CD14-positive monocyte (primary cell): ENCODE measurements around the gene SYNE1. TPM values are rescaled to one million over a fixed set of nuclear protein-coding genes. Genes with fewer than 3 reads are reported as not detected.

Experiments
- DNase-seq, 3 donors: peaks; one replicate each; pipeline ENCODE4 v3.0.0-alpha.2; 2011 to 2022
- H2AFZ ChIP-seq: 2 replicates; pipeline ENCODE4 v1.6.0; 2012; ENCODE audit warnings: mild to moderate bottlenecking, low read depth, low read length, inconsistent platforms; ENCODE audit not compliant: insufficient read depth, poor library complexity, severe bottlenecking
- H3K27ac ChIP-seq, 2 donors: 1 replicate in 1 of 2; 2 replicates in 1 of 2; pipeline ENCODE4 v1.5.1; 2012 to 2013; ENCODE audit warnings: low read length in 2 of 2, control low read depth in 1 of 2, inconsistent platforms in 1 of 2, low read depth in 1 of 2, mild to moderate bottlenecking in 1 of 2
- H3K27me3 ChIP-seq, 2 donors: one replicate each; pipeline versions ENCODE4 v1.6.0 to v1.6.1; 2011 to 2013; ENCODE audit warnings: low read length in 2 of 2; ENCODE audit not compliant: control insufficient read depth in 2 of 2, insufficient read depth in 2 of 2
- H3K36me3 ChIP-seq, 2 donors: replicated peaks in 1 of 2; 1 replicate in 1 of 2; 2 replicates in 1 of 2; pipeline versions ENCODE4 v1.5.1 to v1.6.1; 2012 to 2013; ENCODE audit warnings: low read length in 2 of 2, control low read depth in 1 of 2, inconsistent platforms in 1 of 2, mild to moderate bottlenecking in 1 of 2; ENCODE audit not compliant: insufficient read depth in 2 of 2, control insufficient read depth in 1 of 2
- H3K4me1 ChIP-seq, 2 donors: 1 replicate in 1 of 2; 2 replicates in 1 of 2; pipeline versions ENCODE4 v1.5.1 to v1.6.1; 2012 to 2013; ENCODE audit warnings: low read length in 2 of 2, control low read depth in 1 of 2, inconsistent platforms in 1 of 2, mild to moderate bottlenecking in 1 of 2, moderate library complexity in 1 of 2; ENCODE audit not compliant: insufficient read depth in 2 of 2, control insufficient read depth in 1 of 2
- H3K4me2 ChIP-seq: replicated peaks from 2 replicates; pipeline ENCODE3; 2012; ENCODE audit warnings: low read length, moderate library complexity, mild to moderate bottlenecking; ENCODE audit not compliant: poor library complexity, severe bottlenecking; ENCODE audit errors: extremely low read depth
- H3K4me3 ChIP-seq, 3 experiments: fragments of 200-600 bp in 1 of 3; sonication (generic) in 1 of 3; replicated peaks in 1 of 3; 1 replicate in 2 of 3; 2 replicates in 1 of 3; pipeline ENCODE4 v1.5.1; 2011 to 2013; ENCODE audit warnings: low read length in 3 of 3, mild to moderate bottlenecking in 3 of 3, control low read depth in 2 of 3, low read depth in 2 of 3, inconsistent platforms in 1 of 3, moderate library complexity in 1 of 3
- H3K79me2 ChIP-seq: 2 replicates; pipeline ENCODE4 v1.6.0; 2012; ENCODE audit warnings: mild to moderate bottlenecking, control low read depth, inconsistent platforms, low read length, moderate library complexity; ENCODE audit not compliant: insufficient read depth
- H3K9ac ChIP-seq: 2 replicates; pipeline ENCODE4 v1.6.0; 2017; ENCODE audit warnings: low read length, mild to moderate bottlenecking; ENCODE audit not compliant: insufficient read depth, poor library complexity, severe bottlenecking
- H3K9me3 ChIP-seq, 2 donors: replicated peaks in 1 of 2; 1 replicate in 1 of 2; 2 replicates in 1 of 2; pipeline versions ENCODE4 v1.5.1 to v1.6.1; 2012 to 2013; ENCODE audit warnings: low read length in 2 of 2, control low read depth in 1 of 2; ENCODE audit not compliant: control insufficient read depth in 1 of 2, insufficient read depth in 1 of 2
- H4K20me1 ChIP-seq: 2 replicates; pipeline ENCODE4 v1.6.0; 2012; ENCODE audit warnings: mild to moderate bottlenecking, low read length, control low read depth, moderate library complexity; ENCODE audit not compliant: insufficient read depth
- H3K27ac Mint-ChIP-seq, 7 donors: one replicate each; pipeline ENCODE4 v1.8.0; 2020; ENCODE audit warnings: mild to moderate bottlenecking in 7 of 7, mixed read lengths in 7 of 7, moderate library complexity in 6 of 7, inconsistent platforms in 2 of 7
- H3K27me3 Mint-ChIP-seq, 3 donors: one replicate each; pipeline ENCODE4 v1.8.0; 2021 to 2022; ENCODE audit warnings: low read depth in 3 of 3, mild to moderate bottlenecking in 3 of 3, mixed read lengths in 3 of 3, moderate library complexity in 3 of 3, inconsistent platforms in 1 of 3
- H3K36me3 Mint-ChIP-seq, 2 donors: one replicate each; pipeline ENCODE4 v1.8.0; 2020; ENCODE audit warnings: mixed read lengths in 2 of 2, inconsistent platforms in 1 of 2, mild to moderate bottlenecking in 1 of 2
- H3K4me1 Mint-ChIP-seq: one replicate; pipeline ENCODE4 v1.8.0; 2020; ENCODE audit warnings: mild to moderate bottlenecking, mixed read lengths
- H3K4me3 Mint-ChIP-seq, 2 donors: one replicate each; pipeline ENCODE4 v1.8.0; 2020; ENCODE audit warnings: mild to moderate bottlenecking in 2 of 2, mixed read lengths in 2 of 2, moderate library complexity in 1 of 2
- H3K9me3 Mint-ChIP-seq, 7 donors: one replicate each; pipeline ENCODE4 v1.8.0; 2020 to 2022; ENCODE audit warnings: mixed read lengths in 7 of 7, mild to moderate bottlenecking in 6 of 7, moderate library complexity in 6 of 7, inconsistent platforms in 2 of 7
- CTCF ChIP-seq: fragments of 200-600 bp; IDR thresholded peaks from one replicate; pipeline ENCODE4 v1.8.0; 2022; ENCODE audit warnings: antibody characterized with exemption, mild to moderate bottlenecking
- WGBS: methylation state at CpG from one replicate; pipeline ENCODE4 v1.1.5; 2013; ENCODE audit warnings: missing lambda C conversion rate; ENCODE audit not compliant: insufficient coverage; 5-methylcytosine and 5-hydroxymethylcytosine counted together
- intact Hi-C, 2 donors: fragments of 100-400 bp; cut with micrococcal nuclease; formaldehyde crosslinking; loops; one replicate each; pipeline versions ENCODE4 v1.15.0 to v1.15.1; 2023
- polyA plus RNA-seq, 3 donors: library from polyadenylated mRNA; depleted of rRNA in 1 of 3; unstranded in 2 of 3; stranded (reverse) in 1 of 3; fragments of 300-500 nt in 2 of 3; fragments of >200 nt in 1 of 3; fragmentation: Illumina TruSeq in 2 of 3; gene quantifications; 1 replicate in 2 of 3; 2 replicates in 1 of 3; pipeline ENCODE4 v1.2.3, GENCODE V29; 2012 to 2021

Gene SYNE1
- polyA plus RNA-seq, 3 donors: 3.7 to 24.5 (median 8.1) TPM

- intact Hi-C loops: no loop called here
- no peak overlapping the region for H3K27ac Mint-ChIP-seq
- no CpG with 5 or more reads among the region's 1 CpG for WGBS
Observed at GRCh38 chr6:152605342-152605741, 31.8 kb downstream of the SYNE1 start.

GRCh38 chr6:152603911-152604310, 33.3 kb downstream of the SYNE1 start:
- no peak for TF ChIP-seq CTCF
- Histone ChIP-seq H2AFZ (no peak overlapping the region), H3K9me3 (no peaks in the 10 kb centered on the region), H3K27me3 (no peaks in the 10 kb centered on the region), H3K4me2 (no peak overlapping the region), H4K20me1 (no peaks in the 10 kb centered on the region), H3K4me1 (no peaks in the 10 kb centered on the region), H3K36me3 (no peaks in the 10 kb centered on the region), H3K79me2 (no peaks in the 10 kb centered on the region), H3K4me3 (no peak overlapping the region), H3K9ac (no peak overlapping the region), H3K27ac (no peak overlapping the region)
- H3K4me3 Mint-ChIP-seq: no peak overlapping the region
- no peak overlapping the region for H3K27ac Mint-ChIP-seq
- intact Hi-C loops: no loop called here
- H3K27me3 Mint-ChIP-seq: peaks cover 0 to 2% (median 2%) of the 10 kb centered on the region in 3 donors
- H3K4me1 Mint-ChIP-seq: no peaks in the 10 kb centered on the region
- H3K36me3 Mint-ChIP-seq: peaks cover 0 to 6% of the 10 kb centered on the region in 2 donors
- no peak for DNase-seq
- H3K9me3 Mint-ChIP-seq: peaks cover 0 to 2% (median 0%) of the 10 kb centered on the region in 7 donors

More at GRCh38 chr6:152605342-152605741, 31.8 kb downstream of the SYNE1 start:
- H3K9me3 Mint-ChIP-seq: peaks cover 0 to 3% (median under 1%) of the 10 kb centered on the region in 7 donors
- no peaks in the 10 kb centered on the region for H3K79me2 ChIP-seq
- no peak overlapping the region for H3K9ac ChIP-seq
- H4K20me1 ChIP-seq: no peaks in the 10 kb centered on the region
- H3K36me3 Mint-ChIP-seq: peaks cover 0 to 5% of the 10 kb centered on the region in 2 donors
- H3K4me3 Mint-ChIP-seq: no peak overlapping the region
- no peak overlapping the region for H3K4me2 ChIP-seq
- no peaks in the 10 kb centered on the region for H3K4me1 ChIP-seq
- peaks cover 0 to 3% (median 2%) of the 10 kb centered on the region in 3 donors for H3K27me3 Mint-ChIP-seq
- TF ChIP-seq CTCF: no peak
- no peak overlapping the region for H2AFZ ChIP-seq
- no peak overlapping the region for H3K27ac ChIP-seq
- H3K4me3 ChIP-seq: no peak overlapping the region
- H3K9me3 ChIP-seq: peaks cover 0 to 3% of the 10 kb centered on the region in 2 donors
- no peak for DNase-seq
- H3K36me3 ChIP-seq: no peaks in the 10 kb centered on the region
- no peaks in the 10 kb centered on the region for H3K4me1 Mint-ChIP-seq
- no peaks in the 10 kb centered on the region for H3K27me3 ChIP-seq
